PFSK-1 (cell line): Measurements from ENCODE around the gene MRPL55.

ENCODE experiments used
- FOXP2 ChIP-seq: optimal IDR thresholded peaks from 2 replicates; pipeline ENCODE3; 2011; ENCODE audit warnings: borderline replicate concordance, control low read depth, inconsistent platforms; ENCODE audit not compliant: insufficient read depth; ENCODE audit errors: extremely low read length, extremely low read depth
- POLR2AphosphoS5 ChIP-seq: IDR thresholded peaks from 2 replicates; pipeline ENCODE4 v1.6.1; 2012; ENCODE audit warnings: low read depth, mild to moderate bottlenecking, control low read depth, low read length, moderate library complexity
- REST ChIP-seq, 2 experiments: IDR thresholded peaks; 2 replicates each; pipeline versions ENCODE4 v1.6.1 to v1.8.0; 2011 to 2012; ENCODE audit warnings: low read depth in 2 of 2, low read length in 2 of 2, control low read depth in 1 of 2, inconsistent platforms in 1 of 2, mild to moderate bottlenecking in 1 of 2, moderate library complexity in 1 of 2; ENCODE audit not compliant: insufficient read depth in 1 of 2
- SIN3A ChIP-seq: IDR thresholded peaks from 2 replicates; pipeline ENCODE4 v1.6.1; 2012; ENCODE audit warnings: mild to moderate bottlenecking, low read length, moderate library complexity, borderline replicate concordance; ENCODE audit not compliant: insufficient read depth
- TAF1 ChIP-seq: IDR thresholded peaks from 2 replicates; pipeline ENCODE4 v1.6.1; 2012; ENCODE audit warnings: low read length, control low read depth, borderline replicate concordance; ENCODE audit not compliant: insufficient read depth

GRCh38 chr1:228063251-228064191 lies 45.6 kb downstream of the MRPL55 start:
- TF ChIP-seq POLR2AphosphoS5 (no peak), TAF1 (no peak), REST (IDR thresholded peaks at IDR 0.05; ENCODE audit: insufficient read depth in 1 of 2, low read depth in 2 of 2, low read length in 2 of 2) (no peak), SIN3A (no peak), FOXP2 (no peak)
